ENCODE measurements around the gene CFAP99. TPM values are rescaled to one million over a fixed set of nuclear protein-coding genes. Genes with fewer than 3 reads are reported as not detected.
"Not testable (repeated sequence)": the region's sequence is repeated elsewhere in the genome, so short reads cannot be mapped to it uniquely, and the experiment has no call there.

CFAP99 gene
- total and polyA plus RNA-seq, 4 donors, result 0.20 to 6.4 (median 5.9) TPM

GRCh38 chr4:2380589-2380988, 38.2 kb upstream of the CFAP99 start:
- WGBS (ENCODE audit: insufficient coverage), result 72% methylated on average over 3 of the region's 6 CpGs
- DNase-seq (ENCODE audit: low read depth in 4 of 6, low spot score in 6 of 6); H3K4me1 ChIP-seq (ENCODE audit: control insufficient read depth, insufficient read depth, low read length); H3K9me3 ChIP-seq (ENCODE audit: control insufficient read depth, insufficient read depth, low read length); H3K27ac ChIP-seq (ENCODE audit: low read depth, low read length); H3K36me3 ChIP-seq (ENCODE audit: control insufficient read depth, insufficient read depth, low read length); H3K4me3 ChIP-seq (ENCODE audit: low read depth, low read length); H3K27me3 ChIP-seq (ENCODE audit: control insufficient read depth, insufficient read depth, low read length): not testable (repeated sequence)

DNA sequence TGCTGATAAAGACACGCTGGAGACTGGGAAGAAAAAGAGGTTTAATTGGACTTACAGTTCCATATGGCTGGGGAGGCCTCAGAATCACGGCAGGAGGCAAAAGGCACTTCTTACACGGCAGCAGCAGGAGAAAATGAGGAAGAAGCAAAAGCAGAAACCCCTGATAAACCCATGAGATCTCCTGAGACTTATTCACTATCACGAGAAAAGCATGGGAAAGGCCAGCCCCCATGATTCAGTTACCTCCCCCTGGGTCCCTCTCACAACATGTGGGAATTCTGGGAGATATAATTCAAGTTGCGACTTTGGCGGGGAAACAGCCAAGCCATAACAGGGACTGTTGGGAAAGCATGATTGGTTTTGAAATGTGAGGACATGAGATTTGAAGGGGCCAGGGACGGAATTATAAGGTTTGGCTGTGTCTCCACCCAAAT, 36.0 kb upstream of the CFAP99 start:
- not testable (repeated sequence) for H3K4me3 ChIP-seq (ENCODE audit: low read depth, low read length); H3K27me3 ChIP-seq (ENCODE audit: control insufficient read depth, insufficient read depth, low read length); H3K9me3 ChIP-seq (ENCODE audit: control insufficient read depth, insufficient read depth, low read length); DNase-seq (ENCODE audit: low read depth in 4 of 6, low spot score in 6 of 6); H3K27ac ChIP-seq (ENCODE audit: low read depth, low read length); H3K36me3 ChIP-seq (ENCODE audit: control insufficient read depth, insufficient read depth, low read length)
- peaks cover 11% of the 10 kb centered on the region for H3K4me1 ChIP-seq (ENCODE audit: control insufficient read depth, insufficient read depth, low read length)
- WGBS (ENCODE audit: insufficient coverage), result 69% methylated on average over 3 of the region's 7 CpGs

- WGBS (ENCODE audit: insufficient coverage), result 94% methylated on average over 7 of the region's 8 CpGs
- H3K9me3 ChIP-seq (ENCODE audit: control insufficient read depth, insufficient read depth, low read length); H3K27me3 ChIP-seq (ENCODE audit: control insufficient read depth, insufficient read depth, low read length); H3K36me3 ChIP-seq (ENCODE audit: control insufficient read depth, insufficient read depth, low read length); H3K27ac ChIP-seq (ENCODE audit: low read depth, low read length); H3K4me3 ChIP-seq (ENCODE audit: low read depth, low read length); DNase-seq (ENCODE audit: low read depth in 4 of 6, low spot score in 6 of 6): not testable (repeated sequence)
- H3K4me1 ChIP-seq (ENCODE audit: control insufficient read depth, insufficient read depth, low read length), result peaks cover 11% of the 10 kb centered on the region
Measured at GRCh38 chr4:2383220-2383631, 35.5 kb upstream of the CFAP99 start.

DNA sequence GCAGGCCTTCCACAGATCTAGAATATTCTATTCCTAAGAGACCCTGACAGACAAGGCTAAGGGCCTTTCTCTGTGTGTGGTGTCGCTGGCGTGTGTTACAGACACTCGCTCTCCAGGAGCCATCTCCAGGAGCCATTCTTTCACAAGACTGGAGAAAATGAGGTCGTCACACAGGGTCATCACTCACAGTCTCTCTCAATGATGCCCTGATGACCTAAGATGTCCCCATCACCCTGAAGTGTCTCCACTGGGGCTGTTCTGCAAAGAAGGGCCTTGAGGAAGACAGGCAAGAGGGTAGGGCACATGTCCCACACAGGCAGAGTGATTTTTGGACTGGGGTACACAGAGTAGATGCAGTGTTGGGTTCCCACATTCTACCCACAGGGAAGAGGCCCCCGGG, 35.0 kb upstream of the CFAP99 start:
- DNase-seq (ENCODE audit: low read depth in 4 of 6, low spot score in 6 of 6), result no peak
- no peaks in the 10 kb centered on the region for H3K27me3 ChIP-seq (ENCODE audit: control insufficient read depth, insufficient read depth, low read length)
- whole genome bisulfite sequencing (ENCODE audit: insufficient coverage), result 83% methylated on average over 5 of the region's 5 CpGs
- no peak overlapping the region for H3K27ac ChIP-seq (ENCODE audit: low read depth, low read length)
- H3K4me1 ChIP-seq (ENCODE audit: control insufficient read depth, insufficient read depth, low read length), result peaks cover 11% of the 10 kb centered on the region
- no peak overlapping the region for H3K4me3 ChIP-seq (ENCODE audit: low read depth, low read length)
- H3K36me3 ChIP-seq (ENCODE audit: control insufficient read depth, insufficient read depth, low read length), result no peaks in the 10 kb centered on the region
- H3K9me3 ChIP-seq (ENCODE audit: control insufficient read depth, insufficient read depth, low read length), result no peaks in the 10 kb centered on the region

- WGBS (ENCODE audit: insufficient coverage), result 53% methylated on average over 4 of the region's 6 CpGs
- H3K4me3 ChIP-seq (ENCODE audit: low read depth, low read length), result no peak overlapping the region
- DNase-seq (ENCODE audit: low read depth in 4 of 6, low spot score in 6 of 6), result no peak
- H3K9me3 ChIP-seq (ENCODE audit: control insufficient read depth, insufficient read depth, low read length), result no peaks in the 10 kb centered on the region
- peaks cover 13% of the 10 kb centered on the region for H3K4me1 ChIP-seq (ENCODE audit: control insufficient read depth, insufficient read depth, low read length)
- H3K27me3 ChIP-seq (ENCODE audit: control insufficient read depth, insufficient read depth, low read length), result no peaks in the 10 kb centered on the region
- no peak overlapping the region for H3K27ac ChIP-seq (ENCODE audit: low read depth, low read length)
- no peaks in the 10 kb centered on the region for H3K36me3 ChIP-seq (ENCODE audit: control insufficient read depth, insufficient read depth, low read length)
Measured at GRCh38 chr4:2384245-2384644, 34.5 kb upstream of the CFAP99 start.

GRCh38 chr4:2385516-2385915, 33.2 kb upstream of the CFAP99 start:
- Histone ChIP-seq H3K27ac (ENCODE audit: low read depth, low read length) (no peak overlapping the region), H3K9me3 (ENCODE audit: control insufficient read depth, insufficient read depth, low read length) (no peaks in the 10 kb centered on the region)
- WGBS (ENCODE audit: insufficient coverage), result 48% methylated on average over 8 of the region's 8 CpGs

DNA sequence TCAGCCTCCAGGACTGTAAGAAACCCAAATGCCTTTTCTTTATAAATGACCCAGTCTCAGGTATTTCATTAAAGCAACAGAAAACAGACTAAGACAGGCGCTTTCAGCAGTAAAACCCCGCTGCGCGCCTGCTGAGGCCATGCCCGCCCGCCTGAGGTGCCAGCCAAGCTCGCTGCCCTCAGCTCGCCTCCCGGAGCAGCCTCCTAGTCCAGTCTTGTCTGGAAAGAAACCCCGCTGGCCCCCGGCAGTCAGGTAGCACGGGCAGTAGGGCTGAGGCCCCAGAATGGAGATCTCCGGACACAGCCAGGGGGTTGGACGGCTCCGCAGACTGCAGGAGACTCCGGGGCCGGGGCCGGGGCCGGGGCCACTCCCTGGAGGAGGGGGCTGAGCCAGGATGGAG, 32.0 kb upstream of the CFAP99 start:
- Histone ChIP-seq H3K27me3 (ENCODE audit: control insufficient read depth, insufficient read depth, low read length) (no peaks in the 10 kb centered on the region), H3K9me3 (ENCODE audit: control insufficient read depth, insufficient read depth, low read length) (no peaks in the 10 kb centered on the region), H3K36me3 (ENCODE audit: control insufficient read depth, insufficient read depth, low read length) (no peaks in the 10 kb centered on the region), H3K27ac (ENCODE audit: low read depth, low read length) (no peak overlapping the region), H3K4me1 (ENCODE audit: control insufficient read depth, insufficient read depth, low read length) (peaks cover 32% of the 10 kb centered on the region), H3K4me3 (ENCODE audit: low read depth, low read length) (no peak overlapping the region)
- DNase-seq (ENCODE audit: low read depth in 4 of 6, low spot score in 6 of 6), result no peak
- 84% methylated on average over 19 of the region's 19 CpGs for WGBS (ENCODE audit: insufficient coverage)

More at GRCh38 chr4:2385516-2385915, 33.2 kb upstream of the CFAP99 start:
- Histone ChIP-seq H3K36me3 (ENCODE audit: control insufficient read depth, insufficient read depth, low read length) (no peaks in the 10 kb centered on the region), H3K4me3 (ENCODE audit: low read depth, low read length) (no peak overlapping the region), H3K27me3 (ENCODE audit: control insufficient read depth, insufficient read depth, low read length) (no peaks in the 10 kb centered on the region), H3K4me1 (ENCODE audit: control insufficient read depth, insufficient read depth, low read length) (peaks cover 25% of the 10 kb centered on the region)
- DNase-seq (ENCODE audit: low read depth in 4 of 6, low spot score in 6 of 6), result no peak

- H3K27ac ChIP-seq (ENCODE audit: low read depth, low read length), result no peak overlapping the region
- H3K27me3 ChIP-seq (ENCODE audit: control insufficient read depth, insufficient read depth, low read length), result no peaks in the 10 kb centered on the region
- peaks cover 32% of the 10 kb centered on the region for H3K4me1 ChIP-seq (ENCODE audit: control insufficient read depth, insufficient read depth, low read length)
- H3K9me3 ChIP-seq (ENCODE audit: control insufficient read depth, insufficient read depth, low read length), result no peaks in the 10 kb centered on the region
- no peaks in the 10 kb centered on the region for H3K36me3 ChIP-seq (ENCODE audit: control insufficient read depth, insufficient read depth, low read length)
- no peak for DNase-seq (ENCODE audit: low read depth in 4 of 6, low spot score in 6 of 6)
- 94% methylated on average over 16 of the region's 17 CpGs for WGBS (ENCODE audit: insufficient coverage)
- no peak overlapping the region for H3K4me3 ChIP-seq (ENCODE audit: low read depth, low read length)
Measured at GRCh38 chr4:2387218-2387617, 31.5 kb upstream of the CFAP99 start.

- H3K4me1 ChIP-seq (ENCODE audit: control insufficient read depth, insufficient read depth, low read length), result peaks cover 32% of the 10 kb centered on the region
- no peaks in the 10 kb centered on the region for H3K9me3 ChIP-seq (ENCODE audit: control insufficient read depth, insufficient read depth, low read length)
- no peak for DNase-seq (ENCODE audit: low read depth in 4 of 6, low spot score in 6 of 6)
- peaks cover under 1% of the 10 kb centered on the region for H3K27me3 ChIP-seq (ENCODE audit: control insufficient read depth, insufficient read depth, low read length)
- 73% methylated on average over 12 of the region's 12 CpGs for WGBS (ENCODE audit: insufficient coverage)
- no peak overlapping the region for H3K4me3 ChIP-seq (ENCODE audit: low read depth, low read length)
- H3K36me3 ChIP-seq (ENCODE audit: control insufficient read depth, insufficient read depth, low read length), result no peaks in the 10 kb centered on the region
- no peak overlapping the region for H3K27ac ChIP-seq (ENCODE audit: low read depth, low read length)
Measured at GRCh38 chr4:2387829-2388228, 30.9 kb upstream of the CFAP99 start.

DNA sequence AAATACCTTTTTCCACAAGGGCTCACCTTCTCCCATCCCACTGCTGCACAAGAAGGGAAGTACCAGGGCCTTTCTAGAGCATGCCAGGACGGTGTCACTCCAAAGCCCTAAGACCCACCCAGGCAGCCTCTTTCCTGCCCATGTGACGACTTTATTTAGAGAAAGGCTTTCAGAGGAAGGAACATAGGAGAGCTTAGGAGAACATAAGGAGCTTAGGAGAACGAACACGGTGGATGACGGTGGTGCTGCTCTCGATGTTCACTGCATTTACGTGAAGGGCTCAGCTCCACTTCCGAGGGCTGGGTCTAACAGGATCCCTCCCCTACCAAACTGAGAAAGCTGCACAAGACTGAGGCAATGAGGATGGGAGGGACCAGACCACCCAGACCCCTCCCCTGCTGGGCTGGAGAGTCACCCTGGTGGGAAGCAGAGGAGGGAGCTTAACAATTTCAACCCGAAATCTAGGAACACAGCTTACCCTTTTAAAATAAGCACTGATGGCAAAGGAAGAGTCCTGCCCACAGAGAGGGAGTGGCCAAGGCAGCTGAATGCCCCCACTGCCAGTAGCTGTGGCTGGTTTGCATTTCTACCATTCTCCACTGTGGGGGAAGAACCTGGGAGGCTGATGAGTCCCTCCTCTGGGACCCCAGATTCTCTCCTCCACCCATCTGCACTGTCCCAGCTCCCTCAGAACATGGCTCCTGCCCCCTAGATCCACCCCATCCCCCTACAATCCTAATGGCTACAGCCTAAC, 30.1 kb upstream of the CFAP99 start:
- DNase-seq (ENCODE audit: low read depth in 4 of 6, low spot score in 6 of 6), result no peak
- no peak overlapping the region for H3K27ac ChIP-seq (ENCODE audit: low read depth, low read length)
- H3K36me3 ChIP-seq (ENCODE audit: control insufficient read depth, insufficient read depth, low read length), result no peaks in the 10 kb centered on the region
- H3K27me3 ChIP-seq (ENCODE audit: control insufficient read depth, insufficient read depth, low read length), result peaks cover 6% of the 10 kb centered on the region
- WGBS (ENCODE audit: insufficient coverage), result 85% methylated on average over 5 of the region's 9 CpGs
- peaks cover 36% of the 10 kb centered on the region for H3K4me1 ChIP-seq (ENCODE audit: control insufficient read depth, insufficient read depth, low read length)
- H3K4me3 ChIP-seq (ENCODE audit: low read depth, low read length), result no peak overlapping the region
- no peaks in the 10 kb centered on the region for H3K9me3 ChIP-seq (ENCODE audit: control insufficient read depth, insufficient read depth, low read length)

All from spinal cord (tissue), 10 donors.